H1 (cell line): Measurements from ENCODE around the gene ADTRP.

Experiments used
- CTCF ChIP-seq, 3 experiments: IDR thresholded peaks; 1 replicate in 2 of 3; 2 replicates in 1 of 3; pipeline versions ENCODE4 v1.5.1 to v1.6.1; 2011; ENCODE audit warnings: low read length in 3 of 3, mild to moderate bottlenecking in 3 of 3, inconsistent platforms in 2 of 3, low read depth in 1 of 3, moderate library complexity in 1 of 3; ENCODE audit not compliant: insufficient read depth in 1 of 3; ENCODE audit errors: control extremely low read depth in 1 of 3
- POLR2A ChIP-seq, 2 experiments: IDR thresholded peaks; 1 replicate in 1 of 2; 2 replicates in 1 of 2; pipeline ENCODE4 v1.6.1; 2011; ENCODE audit warnings: low read depth in 2 of 2, low read length in 2 of 2, mild to moderate bottlenecking in 2 of 2; ENCODE audit errors: control extremely low read depth in 1 of 2

DNA sequence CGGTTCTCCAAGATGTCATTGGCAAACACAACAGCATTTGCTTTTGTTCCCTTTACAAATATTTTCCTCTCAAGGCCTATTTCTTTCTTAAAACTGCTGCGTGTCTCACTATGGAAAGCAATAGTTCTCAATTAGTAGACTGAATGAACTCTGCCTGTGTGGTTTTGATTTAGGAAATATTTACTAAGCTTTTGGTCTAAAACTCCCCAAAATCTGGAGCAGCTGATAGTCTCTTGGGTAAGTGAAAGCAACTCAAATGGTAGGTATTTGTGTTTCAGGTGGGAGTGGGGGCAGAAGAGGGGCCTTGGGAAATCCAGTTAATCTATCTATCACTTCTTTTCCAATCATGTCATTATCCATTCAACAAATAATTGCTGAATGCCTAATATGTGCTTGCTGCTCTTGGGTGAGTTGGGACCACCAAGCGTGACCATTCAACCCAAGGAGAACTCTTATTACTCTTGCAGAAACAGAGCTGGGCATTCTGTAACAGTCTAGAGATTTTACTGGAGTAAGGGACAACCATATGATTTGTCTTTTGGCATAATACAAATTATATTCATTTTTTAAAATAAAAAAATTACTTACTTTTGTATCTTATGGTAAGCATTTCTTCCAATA, 33.2 kb upstream of the ADTRP start:
- TF ChIP-seq CTCF (IDR thresholded peaks at IDR 0.05; ENCODE audit: control extremely low read depth in 1 of 3, insufficient read depth in 1 of 3, low read depth in 1 of 3, low read length in 3 of 3): no peak
- no peak for TF ChIP-seq POLR2A (IDR thresholded peaks at IDR 0.05; ENCODE audit: control extremely low read depth in 1 of 2, low read depth in 2 of 2, low read length in 2 of 2)
